Kidney epithelial cell (primary cell): ENCODE measurements around the gene HS1BP3. TPM values are rescaled to one million over a fixed set of nuclear protein-coding genes. Genes with fewer than 3 reads are reported as not detected.

ENCODE experiments used
- DNase-seq: peaks from one replicate; pipeline ENCODE4 v3.0.0-alpha.2; 2010; ENCODE audit warnings: low read depth
- H3K27me3 ChIP-seq: 2 replicates; pipeline ENCODE4 v1.6.0; 2011; ENCODE audit warnings: low read length; ENCODE audit not compliant: control insufficient read depth, insufficient read depth
- H3K36me3 ChIP-seq: 2 replicates; pipeline ENCODE4 v1.5.1; 2011; ENCODE audit warnings: low read length; ENCODE audit not compliant: control insufficient read depth, insufficient read depth
- H3K4me3 ChIP-seq: 2 replicates; pipeline ENCODE4 v1.5.1; 2011; ENCODE audit warnings: low read depth, mild to moderate bottlenecking, control low read depth, low read length
- total RNA-seq: library from RNA; depleted of rRNA; stranded (reverse); fragments of >200 nt; gene quantifications from 2 replicates; pipeline ENCODE4 v1.2.3, GENCODE V29; 2015
- TF ChIP-seq, protein P1 (sequence below): IDR thresholded peaks from 2 replicates; pipeline ENCODE4 v1.5.1; 2011; ENCODE audit warnings: mild to moderate bottlenecking, moderate library complexity, low read length, control low read depth, inconsistent platforms; ENCODE audit not compliant: insufficient read depth, poor library complexity, severe bottlenecking

The HS1BP3 gene
- total RNA-seq, 1 donor from 2014 or later: 42.4 TPM

DNA sequence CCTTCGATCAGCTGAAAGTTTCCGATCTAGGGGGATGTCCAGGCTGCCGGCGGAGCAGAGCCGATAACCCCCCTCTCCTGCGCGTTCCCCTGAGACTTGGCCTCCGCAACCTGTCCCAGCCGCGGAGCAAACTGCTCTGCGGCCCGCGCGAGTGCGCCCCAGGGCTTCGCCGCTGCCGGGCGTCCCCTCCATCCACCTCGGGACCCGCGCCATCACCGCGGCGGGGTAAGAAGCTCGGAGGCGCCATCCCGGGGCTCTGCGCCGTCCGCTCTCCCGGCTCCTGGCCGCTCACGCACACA, 15.1 kb upstream of the HS1BP3 start:
- TF ChIP-seq, protein P1, sequence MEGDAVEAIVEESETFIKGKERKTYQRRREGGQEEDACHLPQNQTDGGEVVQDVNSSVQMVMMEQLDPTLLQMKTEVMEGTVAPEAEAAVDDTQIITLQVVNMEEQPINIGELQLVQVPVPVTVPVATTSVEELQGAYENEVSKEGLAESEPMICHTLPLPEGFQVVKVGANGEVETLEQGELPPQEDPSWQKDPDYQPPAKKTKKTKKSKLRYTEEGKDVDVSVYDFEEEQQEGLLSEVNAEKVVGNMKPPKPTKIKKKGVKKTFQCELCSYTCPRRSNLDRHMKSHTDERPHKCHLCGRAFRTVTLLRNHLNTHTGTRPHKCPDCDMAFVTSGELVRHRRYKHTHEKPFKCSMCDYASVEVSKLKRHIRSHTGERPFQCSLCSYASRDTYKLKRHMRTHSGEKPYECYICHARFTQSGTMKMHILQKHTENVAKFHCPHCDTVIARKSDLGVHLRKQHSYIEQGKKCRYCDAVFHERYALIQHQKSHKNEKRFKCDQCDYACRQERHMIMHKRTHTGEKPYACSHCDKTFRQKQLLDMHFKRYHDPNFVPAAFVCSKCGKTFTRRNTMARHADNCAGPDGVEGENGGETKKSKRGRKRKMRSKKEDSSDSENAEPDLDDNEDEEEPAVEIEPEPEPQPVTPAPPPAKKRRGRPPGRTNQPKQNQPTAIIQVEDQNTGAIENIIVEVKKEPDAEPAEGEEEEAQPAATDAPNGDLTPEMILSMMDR: no peak
- no peak overlapping the region for H3K4me3 ChIP-seq
- no peaks in the 10 kb centered on the region for H3K36me3 ChIP-seq
- DNase-seq: no peak
- H3K27me3 ChIP-seq: peaks cover 87% of the 10 kb centered on the region

DNA sequence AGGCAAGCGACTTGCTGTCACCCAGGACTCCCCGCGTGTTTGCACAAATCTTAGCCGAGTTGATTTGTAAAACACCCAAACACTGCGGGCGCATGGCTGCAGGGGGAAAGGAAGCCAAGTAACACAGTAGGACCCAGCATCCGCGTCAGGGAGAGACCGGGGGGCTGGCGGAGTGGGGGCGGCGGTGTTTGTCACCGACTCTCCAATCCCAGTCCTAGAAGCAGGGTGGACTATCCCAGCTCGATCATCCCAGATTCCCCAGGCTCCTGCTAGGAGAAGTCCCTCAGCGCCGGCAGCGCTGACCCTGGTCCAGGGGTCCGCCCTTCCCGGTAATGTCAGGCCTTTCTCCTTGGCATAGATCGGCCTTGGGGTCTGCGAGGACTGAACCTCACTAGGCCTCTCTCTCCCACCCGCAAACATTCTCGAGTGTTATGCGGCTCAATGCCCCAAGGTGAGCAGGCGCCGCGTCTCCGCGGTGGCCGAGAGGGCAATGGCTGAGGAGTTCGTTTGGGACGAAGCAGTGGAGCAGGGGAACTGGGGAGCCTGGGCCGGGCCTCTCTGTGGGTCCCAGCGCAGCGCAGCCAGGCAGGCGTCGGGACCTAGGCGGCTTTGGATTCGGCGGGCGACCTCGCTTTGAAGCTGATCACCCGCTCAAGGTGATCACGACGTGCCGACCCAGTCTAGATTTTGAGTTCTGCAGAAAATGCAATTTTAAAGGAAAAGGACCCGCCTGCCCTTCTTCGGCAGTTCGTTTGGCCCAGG, 14.5 kb upstream of the HS1BP3 start:
- Histone ChIP-seq H3K4me3 (no peak overlapping the region), H3K27me3 (peaks cover 85% of the 10 kb centered on the region), H3K36me3 (no peaks in the 10 kb centered on the region)
- DNase-seq: no peak
- TF ChIP-seq, protein P1: no peak

DNA sequence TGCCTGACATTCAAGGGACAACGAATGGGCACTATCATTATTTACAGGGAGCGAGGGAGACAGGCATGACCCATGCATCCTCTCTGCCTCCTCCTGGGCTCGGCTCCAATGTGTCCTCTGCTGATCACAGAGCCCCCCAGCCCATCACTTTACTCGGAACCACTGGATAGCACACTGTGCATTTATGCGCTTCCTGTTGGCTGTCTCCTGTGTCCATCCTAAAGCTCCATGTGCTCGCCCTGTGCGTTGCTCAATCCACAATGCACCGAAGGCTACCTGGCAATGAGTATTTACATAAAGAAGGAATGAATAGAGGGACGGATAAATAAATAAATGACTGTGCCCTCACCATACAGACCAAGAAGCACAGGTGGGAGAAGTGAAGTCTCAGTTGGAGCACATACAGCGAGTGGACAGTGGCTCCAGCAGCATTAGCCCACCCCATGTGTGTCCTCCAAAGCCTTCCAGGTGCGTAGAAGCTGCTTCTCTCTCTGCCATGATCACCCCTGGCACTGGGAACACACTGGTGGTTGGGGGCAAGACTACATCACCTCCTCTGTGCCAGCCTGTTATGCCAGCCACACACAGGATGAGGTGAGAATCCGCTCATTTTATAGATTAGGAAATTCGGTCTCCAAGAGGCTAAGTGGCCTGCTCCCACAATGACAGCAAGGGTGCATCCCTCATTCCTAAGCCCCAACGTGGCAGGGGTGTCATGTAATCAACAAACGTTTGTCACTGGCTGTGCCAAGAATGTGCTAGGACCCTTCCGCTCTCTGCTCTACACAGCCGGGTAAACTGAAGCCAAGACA, 13.7 kb upstream of the HS1BP3 start:
- TF ChIP-seq, protein P1: no peak
- H3K27me3 ChIP-seq: peaks cover 79% of the 10 kb centered on the region
- H3K4me3 ChIP-seq: no peak overlapping the region
- no peaks in the 10 kb centered on the region for H3K36me3 ChIP-seq
- DNase-seq: no peak

DNA sequence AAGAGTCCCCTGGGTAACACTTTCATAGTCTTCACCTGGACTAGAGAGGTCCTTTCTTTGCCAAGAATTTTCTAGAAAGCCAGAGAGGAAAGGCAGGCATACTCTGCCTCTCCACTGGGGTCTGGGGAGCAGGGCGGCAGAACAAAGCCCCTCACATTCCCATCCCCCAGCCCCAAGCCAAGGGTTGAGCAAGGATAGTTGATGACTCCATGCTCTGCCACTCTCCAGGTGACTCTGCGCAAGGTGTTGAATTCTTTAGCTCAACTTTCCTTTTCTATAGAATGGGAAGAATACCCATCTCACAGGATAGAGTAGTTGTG, 13.1 kb upstream of the HS1BP3 start:
- Histone ChIP-seq H3K4me3 (no peak overlapping the region), H3K27me3 (peaks cover 73% of the 10 kb centered on the region)
- TF ChIP-seq, protein P1: no peak

DNA sequence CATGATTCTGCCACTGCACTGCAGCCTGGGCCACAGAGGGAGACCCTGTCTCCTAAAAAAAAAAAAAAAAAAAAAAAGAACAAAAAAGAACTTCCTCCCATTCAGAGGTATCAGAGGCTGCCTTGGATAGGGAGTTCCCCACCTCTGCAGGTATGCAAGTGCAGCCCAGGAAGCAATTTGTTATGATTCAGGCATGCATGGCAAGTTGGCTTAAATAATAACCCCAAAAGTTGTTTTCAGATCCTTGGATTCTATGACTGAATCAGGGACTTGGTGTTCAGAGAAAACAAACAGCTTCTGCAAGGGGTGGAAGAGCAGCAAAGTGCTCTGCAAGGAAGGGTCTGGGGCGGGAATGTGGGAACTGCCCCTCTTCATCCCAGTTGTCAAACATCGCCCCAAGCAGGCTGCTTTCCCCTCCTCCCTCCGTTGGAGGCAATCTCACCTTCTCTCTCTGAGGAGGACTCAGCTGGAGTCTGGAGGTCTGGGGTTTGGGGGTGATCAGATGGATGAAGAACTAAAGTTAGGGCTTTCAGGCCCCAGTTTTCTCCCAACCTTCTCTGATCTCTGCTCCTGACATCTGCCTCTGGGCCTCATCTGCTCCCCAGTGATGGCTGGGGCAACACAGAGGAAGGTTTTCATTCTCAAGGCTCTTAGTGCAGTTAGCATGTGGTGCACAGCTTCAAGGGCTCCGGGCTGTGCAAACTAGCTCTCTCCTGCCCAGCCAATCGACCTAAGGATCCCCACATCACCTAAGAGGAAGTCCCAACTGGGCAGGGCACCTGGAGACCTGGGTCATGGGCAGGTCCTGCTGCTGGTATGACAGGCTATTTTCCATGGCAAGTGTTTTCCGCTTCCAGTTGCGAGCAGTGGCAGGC, 12.5 kb upstream of the HS1BP3 start:
- no peak for DNase-seq
- no peak overlapping the region for H3K4me3 ChIP-seq
- TF ChIP-seq, protein P1: no peak
- H3K27me3 ChIP-seq: peaks cover 67% of the 10 kb centered on the region
- no peaks in the 10 kb centered on the region for H3K36me3 ChIP-seq

More for the DNA sequence above, 13.1 kb upstream of the HS1BP3 start:
- no peak for DNase-seq
- no peaks in the 10 kb centered on the region for H3K36me3 ChIP-seq
